ENCODE data around the gene TMEM201.

Gene TMEM201

DNA sequence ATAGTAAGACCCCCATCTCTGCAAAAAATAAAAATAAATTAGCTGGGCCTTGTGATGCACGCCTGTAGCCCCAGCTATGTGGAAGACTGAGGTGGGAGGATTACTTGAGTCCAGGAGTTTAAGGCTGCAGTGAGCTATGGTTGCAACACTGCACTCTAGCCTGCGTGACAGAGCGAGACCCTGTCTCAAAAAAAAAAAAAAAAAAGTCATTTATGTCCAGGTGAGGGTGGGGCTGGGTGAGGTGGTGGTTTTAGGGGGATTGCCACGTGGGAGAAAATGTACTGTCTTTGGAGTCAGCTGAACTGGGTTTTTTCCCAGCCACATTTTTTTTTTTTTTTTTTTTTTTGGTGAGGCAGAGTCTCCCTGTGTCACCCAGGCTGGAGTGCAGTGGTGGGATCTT is 69.5 kb downstream of the TMEM201 start:
- Histone ChIP-seq H3K9ac (ENCODE audit: low read length in 5 of 5) (no peak overlapping the region), H3K4me1 (ENCODE audit: control insufficient read depth in 5 of 5, insufficient read depth in 5 of 5, low read length in 5 of 5) (peaks cover 0 to 15% (median 3%) of the 10 kb centered on the region in 5 donors), H3K36me3 (ENCODE audit: control insufficient read depth in 5 of 5, insufficient read depth in 5 of 5, low read length in 5 of 5) (no peaks in the 10 kb centered on the region), H3K4me3 (ENCODE audit: low read depth in 1 of 5, low read length in 5 of 5) (no peak overlapping the region), H3K27me3 (ENCODE audit: control insufficient read depth in 5 of 5, insufficient read depth in 4 of 5, low read length in 5 of 5) (peaks cover 0 to 13% (median under 1%) of the 10 kb centered on the region in 5 donors), H3K27ac (ENCODE audit: low read depth, low read length) (no peak overlapping the region), H3K9me3 (ENCODE audit: control insufficient read depth in 5 of 5, low read length in 5 of 5) (no peaks in the 10 kb centered on the region)

DNA sequence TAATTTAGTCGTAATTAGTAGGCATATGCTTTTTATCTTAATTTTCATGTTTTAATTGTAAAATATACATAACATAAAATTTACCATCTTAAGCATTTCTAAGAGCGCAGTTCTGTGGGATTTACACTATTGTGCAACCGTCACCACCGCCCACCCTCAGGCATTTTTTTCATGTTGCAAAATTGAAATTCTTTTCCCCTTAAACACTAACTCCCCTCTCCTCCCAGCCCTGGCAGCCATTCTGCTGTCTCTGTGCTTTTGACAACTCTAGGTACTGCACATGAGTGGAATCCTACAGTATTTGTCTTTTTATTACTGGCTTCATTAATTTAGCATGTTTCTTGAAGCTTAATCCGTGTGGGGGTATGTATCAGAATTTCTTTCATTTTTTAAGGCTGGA is 70.6 kb downstream of the TMEM201 start:
- Histone ChIP-seq H3K27ac (ENCODE audit: low read depth, low read length) (no peak overlapping the region), H3K4me1 (ENCODE audit: control insufficient read depth in 5 of 5, insufficient read depth in 5 of 5, low read length in 5 of 5) (peaks cover 0 to 7% (median 2%) of the 10 kb centered on the region in 5 donors)

DNA sequence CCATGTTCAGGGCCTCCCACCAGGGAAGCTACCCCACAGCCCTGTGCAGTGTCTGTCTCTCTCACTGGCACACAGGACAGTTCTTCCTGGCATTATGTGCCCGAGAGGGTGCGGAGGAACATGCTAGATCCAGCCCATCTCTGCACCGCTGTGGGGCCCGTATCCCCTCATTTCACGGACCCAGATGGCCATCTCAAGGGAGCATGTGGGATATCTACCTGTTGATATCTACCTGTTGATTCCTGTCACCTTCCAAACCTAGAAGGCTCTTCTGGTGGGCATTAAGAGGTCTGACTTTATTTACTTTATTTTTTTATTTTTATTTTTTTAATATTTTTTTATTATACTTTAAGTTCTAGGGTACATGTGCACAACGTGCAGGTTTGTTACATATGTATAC is 74.5 kb downstream of the TMEM201 start:
- H3K4me1 ChIP-seq (ENCODE audit: control insufficient read depth in 5 of 5, insufficient read depth in 5 of 5, low read length in 5 of 5), result no peaks in the 10 kb centered on the region
- no peak overlapping the region for H3K27ac ChIP-seq (ENCODE audit: low read depth, low read length)
- peaks cover 0 to 3% (median 0%) of the 10 kb centered on the region in 5 donors for H3K27me3 ChIP-seq (ENCODE audit: control insufficient read depth in 5 of 5, insufficient read depth in 4 of 5, low read length in 5 of 5)
- no peaks in the 10 kb centered on the region for H3K36me3 ChIP-seq (ENCODE audit: control insufficient read depth in 5 of 5, insufficient read depth in 5 of 5, low read length in 5 of 5)
- no peaks in the 10 kb centered on the region for H3K9me3 ChIP-seq (ENCODE audit: control insufficient read depth in 5 of 5, low read length in 5 of 5)
- no peak overlapping the region for H3K4me3 ChIP-seq (ENCODE audit: low read depth in 1 of 5, low read length in 5 of 5)
- no peak overlapping the region for H3K9ac ChIP-seq (ENCODE audit: low read length in 5 of 5)

More for the DNA sequence above, 70.6 kb downstream of the TMEM201 start:
- Histone ChIP-seq H3K9me3 (ENCODE audit: control insufficient read depth in 5 of 5, low read length in 5 of 5) (no peaks in the 10 kb centered on the region), H3K9ac (ENCODE audit: low read length in 5 of 5) (no peak overlapping the region), H3K27me3 (ENCODE audit: control insufficient read depth in 5 of 5, insufficient read depth in 4 of 5, low read length in 5 of 5) (peaks cover 0 to 3% (median 0%) of the 10 kb centered on the region in 5 donors), H3K36me3 (ENCODE audit: control insufficient read depth in 5 of 5, insufficient read depth in 5 of 5, low read length in 5 of 5) (no peaks in the 10 kb centered on the region), H3K4me3 (ENCODE audit: low read depth in 1 of 5, low read length in 5 of 5) (no peak overlapping the region)

Measured in subcutaneous abdominal adipose tissue (tissue), 5 donors.